CD4-positive, alpha-beta T cell treated with Interleukin-10 for 1 hour (primary cell): Measurements from ENCODE around the gene GRPEL2.

Experiments used
- DNase-seq: peaks from one replicate; pipeline ENCODE4 v3.0.0-alpha.2; 2020

GRPEL2 gene

DNA sequence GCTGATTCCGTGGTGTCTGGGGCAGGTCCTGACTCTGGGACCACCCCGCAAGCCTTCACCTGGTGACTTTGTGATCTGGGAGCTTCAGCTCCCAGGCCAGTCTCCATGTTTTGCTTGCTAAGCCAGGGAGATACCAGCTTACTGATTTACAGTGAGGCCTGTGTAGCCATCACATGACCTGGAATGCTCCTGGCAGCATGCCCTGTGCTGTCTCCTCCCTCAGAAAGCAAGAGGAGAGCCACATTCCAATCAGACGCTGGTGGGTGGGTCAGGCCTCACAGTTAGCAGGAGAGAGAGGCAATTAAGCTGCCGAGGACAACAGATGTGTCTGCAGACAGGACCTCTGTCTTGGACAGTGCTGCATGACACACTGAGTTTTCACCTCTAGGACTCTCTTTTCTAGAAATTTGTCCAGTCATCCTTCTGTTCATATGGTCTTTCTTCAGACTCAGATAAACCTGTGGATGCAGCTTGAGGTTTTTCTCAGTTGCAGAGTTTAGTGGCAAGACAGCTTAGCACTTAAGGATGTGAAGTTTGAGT lies 24.4 kb upstream of the GRPEL2 start:
- DNase-seq: no peak

DNA sequence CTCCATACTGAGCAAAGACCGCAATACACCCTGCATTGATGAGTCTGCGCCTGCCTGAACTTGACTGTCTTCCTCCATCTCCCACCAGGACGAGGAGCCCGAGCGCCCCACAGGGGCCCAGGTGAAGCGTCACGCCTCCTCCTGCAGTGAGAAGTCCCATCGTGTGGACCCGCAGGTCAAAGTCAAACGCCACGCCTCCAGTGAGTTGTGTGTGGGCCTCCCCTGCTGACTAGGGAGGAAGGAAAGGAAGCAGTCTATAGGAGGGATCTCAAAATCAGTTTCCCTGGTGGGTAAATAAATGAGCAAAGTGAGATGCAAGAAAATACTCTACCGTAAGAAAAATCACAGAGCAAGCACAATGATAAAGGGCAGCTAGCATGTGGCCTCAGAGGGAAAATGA lies 22.8 kb upstream of the GRPEL2 start:
- no peak for DNase-seq

DNA sequence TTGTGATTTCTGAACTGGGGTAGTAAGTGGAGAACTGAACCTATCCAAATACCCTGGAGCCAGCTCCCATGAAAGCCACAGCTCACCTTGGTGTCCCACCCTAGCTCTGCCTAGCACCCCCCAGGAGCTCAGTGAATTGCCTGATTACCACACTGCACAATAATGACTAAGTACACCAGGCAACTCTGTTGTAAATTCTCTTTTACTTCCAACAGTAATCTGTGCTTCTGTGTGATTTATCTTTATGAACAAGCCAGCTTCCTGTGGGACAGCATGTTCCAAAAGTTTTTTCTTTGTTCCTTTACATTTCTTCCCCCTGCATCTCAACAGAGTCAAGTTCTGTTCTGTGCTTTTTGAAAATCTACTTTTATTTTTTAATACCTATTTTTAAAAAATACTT lies 22.1 kb upstream of the GRPEL2 start:
- no peak for DNase-seq

DNA sequence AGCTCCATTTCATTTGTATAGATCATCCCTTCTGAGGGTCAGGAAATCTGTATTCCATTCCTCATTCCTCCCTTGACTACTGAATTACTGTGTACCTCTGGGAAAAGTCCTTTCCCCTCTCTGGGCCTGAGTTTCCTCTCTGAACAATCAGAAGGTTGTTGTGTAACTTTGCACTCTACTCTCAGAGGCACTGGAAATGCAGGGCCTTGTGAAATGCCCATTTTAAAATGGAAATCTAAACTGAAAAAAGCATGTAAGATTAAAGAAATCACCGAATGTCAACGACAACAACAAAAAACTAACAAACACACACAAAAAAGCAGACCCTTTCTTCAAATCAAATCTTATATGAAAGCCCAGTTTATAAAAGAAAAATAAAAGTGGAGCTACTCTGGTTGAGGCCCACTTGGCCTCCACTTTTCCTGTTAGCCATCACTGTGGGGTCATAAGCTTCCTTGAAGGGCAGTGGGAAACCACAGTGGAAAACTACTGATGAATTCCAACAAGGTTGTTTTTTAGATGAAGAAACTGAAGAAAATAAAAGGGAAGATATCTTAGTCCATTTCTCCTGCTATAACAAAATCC lies 21.6 kb upstream of the GRPEL2 start:
- no peak for DNase-seq

DNA sequence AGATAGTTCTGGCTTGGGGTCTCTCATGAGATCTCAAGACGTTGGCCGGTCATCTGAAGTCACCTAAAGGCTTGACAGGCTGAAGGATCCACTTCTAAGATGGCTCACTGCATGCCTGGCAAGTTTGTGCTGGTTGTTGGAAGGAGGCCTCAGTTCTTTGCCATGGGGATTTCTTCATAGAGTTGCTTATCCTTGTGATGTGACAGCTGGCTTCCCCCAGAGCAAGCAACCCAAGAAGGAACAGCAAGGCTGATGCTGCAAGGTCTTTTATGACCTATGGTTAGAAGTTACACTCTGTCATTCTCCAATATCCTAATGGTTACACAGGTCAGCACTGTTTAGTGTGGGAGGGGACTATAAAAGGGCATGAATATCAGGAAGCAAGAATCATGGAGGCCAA lies 20.7 kb upstream of the GRPEL2 start:
- DNase-seq: no peak

DNA sequence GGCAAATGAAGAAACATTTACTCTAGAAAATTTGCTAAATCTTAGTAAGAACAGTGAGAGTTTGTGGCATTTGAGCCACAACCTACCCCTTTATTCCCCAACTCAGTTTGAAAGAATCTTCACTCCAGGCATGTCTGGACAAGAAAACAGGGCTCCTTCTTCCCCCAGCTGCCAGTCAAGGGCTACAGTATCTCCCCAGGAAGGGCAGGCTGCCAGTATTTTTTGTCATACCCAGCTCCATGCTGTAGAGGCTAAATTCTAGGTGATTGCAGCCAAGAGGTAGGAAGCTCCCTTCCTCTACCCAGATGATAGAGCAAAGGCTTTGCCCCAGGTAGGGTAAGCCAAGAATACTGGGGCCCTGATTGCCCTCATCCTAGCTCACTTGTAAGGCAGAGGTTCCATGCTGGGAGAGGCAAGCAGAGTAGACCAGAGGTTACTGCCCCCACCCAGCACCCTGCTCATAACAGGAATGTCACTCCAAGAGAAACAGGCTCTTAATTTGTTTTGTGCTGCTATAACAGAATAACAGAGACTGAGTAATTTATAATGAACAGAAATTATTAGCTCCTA lies 20.0 kb upstream of the GRPEL2 start:
- DNase-seq: no peak

DNA sequence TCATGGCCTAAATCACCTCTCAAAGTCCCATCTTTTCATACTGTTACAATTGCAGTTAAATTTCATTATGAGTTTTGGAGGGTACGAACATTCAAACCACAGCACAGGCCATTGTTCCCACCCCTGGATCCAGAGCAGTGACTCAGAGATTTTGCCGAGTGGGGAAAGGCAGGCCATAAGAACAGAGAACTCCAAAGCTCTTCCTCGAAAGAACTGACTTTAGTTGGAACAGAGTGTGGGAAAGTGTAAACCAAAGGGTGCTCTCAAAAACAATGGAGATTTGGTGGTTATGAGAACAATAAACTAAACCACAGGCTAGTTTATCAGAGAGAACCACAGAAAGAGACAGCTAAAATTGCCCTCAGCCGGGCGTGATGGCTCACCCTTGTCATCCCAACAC lies 19.4 kb upstream of the GRPEL2 start:
- no peak for DNase-seq

DNA sequence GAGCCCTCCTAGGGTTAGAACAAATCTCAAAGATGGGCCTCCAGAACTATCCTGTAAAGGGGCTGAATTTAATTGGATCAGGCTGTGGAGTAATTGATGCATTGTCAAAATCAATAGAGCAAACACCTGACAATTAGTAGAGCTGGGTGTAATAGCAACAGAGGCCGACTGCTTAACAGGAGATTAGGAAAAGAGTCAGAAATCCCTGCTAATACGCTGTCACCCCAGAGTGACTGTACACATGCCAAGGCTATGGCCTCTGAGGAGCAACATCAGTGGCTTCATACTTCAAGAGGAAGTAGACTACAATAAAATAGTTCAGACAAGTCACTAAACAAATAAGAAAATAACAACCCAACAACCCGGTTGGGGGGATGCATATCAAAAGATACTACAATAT lies 18.7 kb upstream of the GRPEL2 start:
- DNase-seq: no peak

DNA sequence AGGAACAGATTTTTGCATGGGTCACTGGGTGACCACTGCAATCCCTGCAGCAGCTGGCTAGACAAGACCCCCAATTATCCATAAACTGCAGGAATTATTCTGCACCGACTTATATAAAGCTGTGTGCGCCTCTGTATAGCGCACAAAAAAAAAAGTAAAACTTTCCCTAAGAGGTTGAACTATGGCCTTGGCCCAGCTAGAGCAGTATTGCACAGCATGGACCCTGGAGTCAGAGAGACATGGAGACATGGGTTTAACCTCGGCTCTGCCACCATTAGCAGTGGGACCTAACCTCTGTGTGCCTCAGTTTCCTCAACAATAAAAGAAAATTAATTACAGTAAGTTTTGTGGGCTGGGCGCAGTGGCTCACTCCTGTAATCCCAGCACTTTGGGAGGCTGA lies 17.1 kb upstream of the GRPEL2 start:
- DNase-seq: no peak

DNA sequence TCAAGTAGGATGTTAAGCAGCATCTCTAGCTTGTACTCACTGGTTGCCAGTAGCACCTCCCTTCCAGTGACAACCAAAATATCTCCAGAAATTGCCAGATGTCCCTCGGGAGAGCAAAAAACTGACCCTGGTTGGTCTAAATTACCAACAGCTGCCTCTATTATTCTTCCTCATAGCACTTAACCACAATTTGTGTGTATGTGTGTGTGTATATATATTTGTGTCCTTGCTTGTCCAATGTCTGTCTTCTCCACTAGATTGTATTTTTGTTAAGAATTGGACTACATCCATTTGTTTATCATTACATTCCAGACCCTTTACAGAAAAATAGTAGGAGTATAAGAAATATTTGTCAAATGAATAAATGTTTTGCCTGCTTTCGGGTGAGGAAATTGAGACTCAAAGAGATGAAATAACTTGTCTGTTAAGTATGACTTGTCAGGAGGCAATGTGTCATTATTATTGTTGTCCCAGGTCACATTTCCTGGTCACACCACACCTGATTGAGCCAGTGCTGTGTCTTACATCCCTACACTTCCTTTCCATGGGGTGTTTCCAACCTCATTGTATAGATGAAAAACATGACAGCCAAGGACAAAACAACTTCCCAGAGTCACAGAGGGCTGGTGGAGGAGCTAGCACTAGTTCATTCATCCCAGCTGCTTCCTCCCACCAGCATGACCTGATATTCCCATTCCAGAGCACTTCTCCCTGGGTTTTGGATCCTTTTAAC lies 11.4 kb upstream of the GRPEL2 start:
- DNase-seq: no peak

DNA sequence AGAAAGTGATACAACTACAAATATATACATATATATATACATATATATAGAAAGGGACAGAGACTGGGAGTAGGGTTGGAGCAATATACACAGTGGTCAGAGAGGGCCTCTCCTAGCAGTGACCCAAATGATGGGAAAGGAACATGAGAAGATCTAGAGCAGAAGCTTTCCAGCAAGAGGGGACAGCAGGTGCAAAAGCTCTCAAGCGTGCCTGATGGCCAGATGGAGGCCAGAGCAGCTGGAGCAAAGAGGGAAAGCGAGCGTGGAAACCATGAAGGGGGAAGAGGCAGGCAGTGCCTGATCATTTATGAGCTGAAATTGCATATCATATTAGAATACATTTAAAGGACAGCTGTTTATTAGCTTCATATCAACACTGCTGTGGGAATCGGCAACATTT lies 7.6 kb upstream of the GRPEL2 start:
- DNase-seq: no peak

DNA sequence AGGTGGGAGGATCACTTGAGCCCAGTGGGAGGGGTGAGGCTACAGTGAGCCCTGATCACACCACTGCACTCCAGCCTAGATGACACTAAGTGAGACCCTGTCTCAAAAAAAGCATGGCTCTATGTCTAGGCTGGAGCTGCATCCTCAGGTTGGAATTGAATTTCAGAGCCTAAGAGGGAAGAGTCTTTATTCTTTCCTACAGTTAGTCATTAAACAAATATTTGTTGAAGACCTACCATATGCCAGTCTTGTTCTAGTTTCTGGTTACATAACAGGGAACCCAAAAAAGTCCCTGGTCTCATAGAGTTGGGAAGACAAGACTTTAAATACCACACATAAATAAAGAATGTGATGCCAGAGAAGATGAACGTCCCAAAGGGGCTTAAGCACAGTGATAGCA lies 6.9 kb upstream of the GRPEL2 start:
- DNase-seq: no peak

DNA sequence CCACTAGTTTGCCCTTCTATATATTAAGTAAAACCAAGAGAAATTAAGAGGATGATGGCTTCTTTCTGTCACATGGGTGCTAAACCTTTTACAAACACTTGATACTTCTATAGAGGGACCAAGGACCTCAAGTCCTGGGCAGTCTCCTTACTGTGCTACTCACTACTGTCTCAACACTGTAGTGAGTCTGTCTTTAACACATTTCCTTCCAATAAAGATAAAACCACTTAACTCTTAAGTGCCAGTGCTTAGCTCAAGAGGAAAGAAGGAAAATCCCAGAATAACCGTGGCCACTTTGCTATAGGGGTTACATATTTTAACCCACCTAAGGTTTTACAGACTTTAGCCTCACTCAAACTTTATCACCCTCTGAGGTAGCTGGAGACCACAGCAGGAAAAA lies 4.4 kb upstream of the GRPEL2 start:
- no peak for DNase-seq

DNA sequence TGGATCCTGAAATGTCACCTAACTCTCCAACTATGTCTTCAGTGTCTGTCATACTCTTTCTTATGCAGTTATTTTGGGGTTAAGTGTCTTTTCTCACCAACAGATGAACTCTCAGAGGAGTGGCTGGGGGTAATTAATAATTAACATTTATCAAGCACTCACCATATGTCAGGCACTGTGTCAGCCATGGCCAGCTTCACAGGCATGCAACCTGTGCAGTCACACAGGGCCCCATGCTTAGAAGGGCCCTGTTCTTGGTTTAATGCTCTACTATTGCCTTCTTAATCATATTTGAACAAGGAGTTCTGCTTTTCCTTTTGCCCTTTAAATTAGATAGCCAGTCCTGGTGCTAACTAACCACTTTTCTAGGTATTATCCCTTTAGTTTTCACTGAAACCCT lies 3.4 kb upstream of the GRPEL2 start:
- no peak for DNase-seq

DNA sequence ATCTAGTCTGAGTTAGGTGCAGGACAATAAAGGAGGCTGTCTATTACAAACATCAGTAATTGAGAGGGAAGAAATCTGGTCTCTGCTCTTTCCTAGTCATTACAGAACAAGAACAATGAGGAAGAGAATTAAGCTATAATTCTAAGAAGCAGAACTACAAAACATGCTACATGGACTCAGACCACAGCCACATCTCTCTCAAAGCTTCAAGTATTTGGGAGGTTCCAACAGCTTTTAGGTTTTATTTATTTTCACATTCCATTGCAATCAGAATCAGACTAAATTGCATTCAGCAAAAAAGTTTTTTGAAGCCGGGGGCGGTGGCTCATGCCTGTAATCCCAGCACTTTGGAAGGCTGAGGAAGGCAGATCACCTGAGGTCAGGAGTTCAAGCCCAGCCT lies 1.1 kb upstream of the GRPEL2 start:
- no peak for DNase-seq

DNA sequence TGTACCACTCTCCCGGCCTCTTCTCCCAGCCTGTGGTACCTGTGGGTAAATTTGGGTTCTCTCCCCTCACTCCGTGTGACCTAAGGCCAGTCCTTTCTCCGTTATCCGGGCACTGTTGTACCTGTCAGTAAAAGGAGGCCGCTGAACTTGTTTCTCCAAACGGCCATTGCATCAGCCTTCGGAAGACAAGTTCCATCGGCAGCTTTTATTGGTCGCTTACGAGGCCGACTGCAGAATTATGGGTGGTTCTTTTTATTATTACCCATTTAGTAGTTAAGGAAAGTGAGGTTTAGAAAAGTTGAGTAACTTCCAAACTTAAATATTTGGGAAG lies 558 bp downstream of the GRPEL2 start:
- peak; percentile 23 for DNase-seq

DNA sequence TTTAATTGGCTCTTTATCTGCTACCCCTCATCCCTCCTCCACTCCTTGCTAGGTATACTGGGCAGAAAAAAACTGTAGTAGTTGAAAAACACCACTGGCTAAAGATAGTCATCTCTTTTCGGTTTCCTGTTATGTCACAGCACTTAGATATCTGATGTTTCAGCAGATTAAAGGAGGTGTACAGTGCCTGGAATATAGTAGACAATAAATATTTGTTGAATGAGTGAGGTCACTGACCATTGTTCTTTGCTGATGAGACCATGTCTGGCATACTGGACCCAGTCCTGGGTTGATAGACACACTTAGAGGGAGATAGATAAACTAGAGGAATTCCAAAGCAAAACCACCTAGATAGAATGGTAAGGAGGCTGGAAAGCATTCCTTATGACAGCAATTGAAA lies 3.2 kb downstream of the GRPEL2 start:
- peak; percentile 79 for DNase-seq

DNA sequence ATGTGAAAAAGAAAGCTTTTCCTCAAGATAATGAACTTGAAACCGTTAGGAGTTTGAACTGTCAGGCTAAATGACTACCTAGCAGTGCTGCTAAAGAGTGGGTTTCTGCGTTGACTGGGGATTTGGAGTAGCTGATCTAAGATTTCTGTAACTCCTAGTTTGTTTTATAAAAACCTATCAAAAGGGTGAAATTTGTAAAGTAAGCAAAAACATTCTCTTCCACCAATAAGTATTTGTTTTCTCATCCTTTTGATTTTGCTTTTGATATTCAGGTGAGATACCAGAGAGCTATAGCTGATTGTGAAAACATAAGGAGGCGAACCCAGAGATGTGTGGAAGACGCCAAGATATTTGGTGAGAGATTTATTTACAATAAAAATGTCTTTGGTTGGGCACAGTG lies 4.1 kb downstream of the GRPEL2 start:
- DNase-seq: no peak

DNA sequence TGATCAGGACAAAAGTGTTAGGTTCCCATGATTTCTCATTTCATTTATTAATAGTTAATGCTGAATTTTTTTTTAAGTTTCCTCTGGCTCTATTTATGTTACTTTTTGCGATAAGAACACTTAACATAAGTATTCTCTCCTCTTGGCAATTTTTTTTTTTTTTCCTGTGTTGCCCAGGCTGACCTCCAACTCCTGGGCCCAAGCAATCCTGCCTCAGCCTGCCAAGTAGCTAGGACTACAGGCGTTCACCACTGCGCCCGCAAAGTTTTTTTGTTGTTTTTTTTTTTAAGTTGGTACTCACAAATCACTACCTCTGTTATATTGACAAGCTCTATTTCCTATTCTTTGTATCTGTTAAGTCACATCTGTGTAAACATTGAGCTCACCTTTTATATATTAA lies 6.9 kb downstream of the GRPEL2 start:
- no peak for DNase-seq

DNA sequence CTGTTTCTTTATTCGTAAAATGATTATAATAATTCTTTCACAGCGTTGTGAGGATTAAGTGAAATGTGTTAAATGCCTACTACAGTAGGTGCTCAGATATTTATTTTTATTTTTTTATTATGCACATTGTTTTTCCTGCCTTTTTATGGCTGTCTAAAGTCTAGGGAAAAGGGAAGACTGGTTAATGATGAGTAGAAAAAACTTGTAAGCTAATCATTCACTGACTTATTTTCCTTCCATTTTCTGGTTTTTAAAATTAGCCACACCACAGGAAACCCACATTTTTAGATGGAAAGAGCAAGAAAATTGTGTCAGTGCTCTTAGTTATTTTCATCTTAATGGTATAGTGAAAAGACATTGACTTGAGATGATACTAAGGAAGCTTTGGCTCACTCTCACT lies 8.6 kb downstream of the GRPEL2 start:
- DNase-seq: no peak

DNA sequence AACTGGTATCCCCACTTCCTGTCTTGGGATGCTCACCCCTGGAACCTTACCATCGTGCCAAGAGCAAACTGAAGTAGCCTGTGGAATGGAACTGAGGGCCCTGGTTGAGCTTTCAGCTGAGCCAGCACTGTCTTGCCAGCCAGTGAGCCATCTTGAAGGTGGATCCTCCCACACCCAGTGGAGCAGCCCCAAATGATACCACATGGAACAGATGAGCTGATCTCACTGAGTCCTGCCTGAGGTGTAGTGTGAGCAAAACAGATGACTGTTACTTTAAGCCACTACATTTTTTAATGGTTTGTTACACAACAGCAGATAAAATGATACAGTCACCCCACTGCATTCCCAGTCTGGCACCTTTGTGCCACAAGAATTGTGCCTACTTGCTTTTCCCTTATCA lies 10.4 kb downstream of the GRPEL2 start:
- no peak for DNase-seq

DNA sequence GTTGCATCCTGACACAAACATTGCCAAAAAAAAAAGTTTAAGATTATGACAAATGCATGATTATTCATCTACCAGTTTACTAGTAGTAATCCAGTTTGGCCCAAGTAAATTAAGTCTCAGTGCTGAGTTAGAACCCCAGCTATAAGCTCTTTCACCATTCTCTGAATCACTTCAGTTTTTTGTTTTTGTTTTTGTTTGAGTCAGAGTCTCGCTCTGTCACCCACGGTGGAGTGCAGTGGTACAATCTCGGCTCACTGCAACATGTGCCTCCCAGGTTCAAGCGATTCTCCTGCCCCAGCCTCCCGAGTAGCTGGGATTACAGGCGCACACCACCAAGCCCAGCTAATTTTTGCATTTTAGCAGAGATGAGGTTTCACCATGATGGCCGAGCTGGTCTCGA lies 11.1 kb downstream of the GRPEL2 start:
- no peak for DNase-seq

DNA sequence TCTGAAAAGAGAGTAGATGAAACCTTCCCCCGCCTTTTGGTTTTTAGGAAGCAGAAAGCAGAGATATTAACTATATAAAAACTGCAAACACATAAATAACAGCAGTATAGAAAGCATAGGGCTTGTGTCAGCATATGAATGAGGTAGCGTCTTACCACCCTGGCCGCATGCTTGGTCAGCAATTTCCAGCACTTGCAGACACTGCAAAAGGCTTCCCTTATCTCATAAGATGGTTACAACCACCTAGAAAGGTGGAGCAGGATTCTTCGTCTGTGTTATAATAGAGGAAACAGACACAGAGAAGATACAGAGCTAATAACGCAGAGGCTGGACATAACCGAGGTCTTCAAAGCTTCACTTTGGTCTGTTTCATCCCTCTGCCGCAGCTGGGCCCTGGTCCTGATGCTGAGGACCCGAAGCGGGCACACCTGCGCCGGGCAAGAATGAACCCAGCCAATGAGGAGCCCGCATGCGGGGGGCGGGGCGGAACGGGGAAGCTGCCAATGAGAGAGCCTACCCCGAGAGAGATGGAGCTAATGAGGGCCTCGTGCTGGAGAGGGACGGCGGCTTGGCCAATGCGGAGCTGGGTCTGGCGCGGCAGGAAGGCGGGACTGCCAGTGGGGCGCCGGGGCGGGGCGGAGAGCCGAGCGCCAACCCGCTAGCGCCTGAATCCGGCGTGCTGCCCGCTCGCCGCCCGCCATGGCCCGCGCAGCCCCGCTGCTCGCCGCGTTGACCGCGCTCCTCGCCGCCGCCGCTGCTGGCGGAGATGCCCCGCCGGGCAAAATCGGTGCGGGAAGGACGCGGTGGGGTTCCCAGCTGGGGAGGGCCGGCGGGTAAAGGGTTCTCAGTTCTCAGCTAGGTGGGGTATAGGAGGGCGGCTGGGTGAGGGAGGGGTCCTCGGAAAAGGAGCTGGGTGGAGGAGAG lies 12.3 kb downstream of the GRPEL2 start, which contains the start of gene PCYOX1L:
Gene PCYOX1L (plus strand): TSS at position 677 of the 924 bp plus-strand sequence. CDS start 23 bp downstream, at position 700.
- peak; percentile 97 for DNase-seq

DNA sequence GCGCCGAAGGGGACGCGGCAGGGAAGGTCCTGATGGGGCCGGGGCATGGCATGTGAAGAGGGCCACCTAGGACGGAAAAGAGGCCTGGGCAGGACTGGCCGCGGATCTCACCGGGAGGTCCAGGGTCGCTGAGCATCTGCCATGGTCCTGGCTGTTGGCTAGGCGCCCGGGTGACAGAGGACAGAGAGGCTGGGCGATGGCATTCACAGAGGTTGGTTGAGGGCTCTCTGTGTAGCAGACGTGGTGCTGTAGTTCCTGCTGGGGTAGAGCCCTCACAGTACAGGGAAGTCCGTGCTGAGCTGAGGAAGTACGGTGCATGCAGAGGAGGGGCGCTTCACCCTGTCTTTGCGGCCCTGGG lies 13.0 kb downstream of the GRPEL2 start:
- peak; percentile 38 for DNase-seq
